SIG-M5 treated with dmso at 0.1 percent for 504 hours (cell line): ENCODE measurements around the gene CYTL1.

ENCODE experiments used
- DNase-seq: peaks from one replicate; lab custom pipeline; 2025; ENCODE audit not compliant: unreplicated experiment; lab: John Stamatoyannopoulos, UW

Gene CYTL1

GRCh38 chr4:4971796-4972195 lies 47.5 kb downstream of the CYTL1 start:
- no peak for DNase-seq

- no peak for DNase-seq
These were observed 50.0 kb downstream of the CYTL1 start for GRCh38 chr4:4969298-4969697.

- no peak for DNase-seq
These were observed 51.0 kb downstream of the CYTL1 start for GRCh38 chr4:4968161-4968725.
